HG03378 (cell line): ENCODE results near the gene OR1F1.

Experiments used
- ATAC-seq: cut with Tn5 transposase; IDR thresholded peaks from one replicate; pipeline ENCODE4 v1.9.1; 2021; ENCODE audit warnings: mild to moderate bottlenecking, moderate library complexity; ENCODE audit not compliant: unreplicated experiment

The OR1F1 gene

DNA sequence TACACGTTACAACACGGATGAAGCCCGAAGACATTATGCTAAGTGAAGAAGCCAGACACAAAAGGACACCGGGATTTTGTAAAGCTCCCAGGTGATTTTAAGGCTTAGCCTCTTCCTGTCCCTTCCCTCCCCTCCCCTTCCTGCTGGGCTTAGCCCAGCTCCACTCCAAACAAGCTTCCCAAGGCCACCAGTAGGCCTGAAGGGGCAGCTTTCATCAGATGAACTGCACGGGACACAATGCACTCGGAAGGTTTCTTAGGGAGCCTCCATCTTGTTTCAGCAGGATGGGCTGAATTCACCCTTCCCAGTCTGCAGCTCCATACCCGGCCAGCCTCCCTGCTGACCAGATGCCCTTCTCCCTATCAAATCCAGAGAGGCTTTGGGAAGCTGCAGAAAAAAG lies 58.0 kb downstream of the OR1F1 start:
- ATAC-seq = no peak

DNA sequence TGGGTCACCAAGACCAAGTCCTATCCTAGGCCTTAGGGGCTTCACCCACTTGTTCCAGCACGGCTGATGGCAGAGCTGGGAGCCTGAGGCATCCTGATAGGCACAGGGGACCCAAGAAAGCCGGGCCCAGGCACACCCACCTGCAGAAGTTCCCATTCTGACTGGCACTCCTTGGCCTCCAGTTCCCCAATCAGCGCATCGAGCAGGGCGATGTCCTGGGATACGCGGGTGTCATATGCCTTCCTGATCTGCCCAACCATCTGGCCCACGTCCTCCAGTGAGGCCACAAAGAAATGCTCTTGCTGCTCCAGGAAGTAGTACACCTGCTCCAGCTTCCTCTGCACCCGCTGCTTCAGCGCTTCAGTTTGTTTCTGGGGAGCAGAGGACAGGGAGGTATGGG lies 58.9 kb downstream of the OR1F1 start:
- no peak for ATAC-seq

DNA sequence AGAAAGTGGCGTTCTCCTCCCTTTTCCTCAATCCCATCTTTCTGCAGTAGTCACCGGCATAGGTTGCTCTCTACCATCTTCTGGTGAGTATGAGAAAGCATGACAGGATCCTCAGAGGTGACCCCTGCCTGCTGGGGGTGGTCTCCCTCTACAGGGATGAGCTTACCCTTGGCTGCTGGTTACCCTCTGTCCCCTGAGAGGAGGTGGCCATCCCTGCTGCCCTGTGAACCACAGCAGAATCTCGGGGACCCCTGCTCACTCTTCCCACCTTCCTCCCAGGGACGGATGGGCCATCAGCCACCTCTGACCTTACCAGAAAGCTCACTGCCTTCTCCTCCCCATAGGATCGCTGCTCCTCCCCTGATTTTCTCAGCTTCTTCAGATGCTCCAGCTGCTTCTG lies 60.6 kb downstream of the OR1F1 start:
- ATAC-seq = no peak

DNA sequence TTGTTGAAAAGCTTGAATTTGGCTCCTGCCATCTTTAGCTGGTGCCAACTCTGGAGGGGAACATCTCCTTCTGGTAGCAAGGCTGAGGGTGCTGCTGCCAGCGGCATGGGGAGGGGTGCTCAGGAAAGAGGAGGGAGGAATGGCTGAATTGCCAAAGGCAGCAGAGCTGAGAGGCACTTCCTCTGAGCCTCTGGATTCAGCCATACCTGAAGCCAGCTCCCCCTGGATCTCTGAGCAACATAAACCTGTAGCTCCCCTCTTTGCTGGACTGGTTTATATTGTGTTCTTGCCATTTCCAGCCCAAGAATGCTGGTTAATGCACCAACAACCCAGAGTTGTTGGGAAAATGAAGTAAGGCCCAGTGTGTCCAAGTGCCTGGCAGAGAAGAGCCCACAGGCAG lies 61.0 kb downstream of the OR1F1 start:
- no peak for ATAC-seq

DNA sequence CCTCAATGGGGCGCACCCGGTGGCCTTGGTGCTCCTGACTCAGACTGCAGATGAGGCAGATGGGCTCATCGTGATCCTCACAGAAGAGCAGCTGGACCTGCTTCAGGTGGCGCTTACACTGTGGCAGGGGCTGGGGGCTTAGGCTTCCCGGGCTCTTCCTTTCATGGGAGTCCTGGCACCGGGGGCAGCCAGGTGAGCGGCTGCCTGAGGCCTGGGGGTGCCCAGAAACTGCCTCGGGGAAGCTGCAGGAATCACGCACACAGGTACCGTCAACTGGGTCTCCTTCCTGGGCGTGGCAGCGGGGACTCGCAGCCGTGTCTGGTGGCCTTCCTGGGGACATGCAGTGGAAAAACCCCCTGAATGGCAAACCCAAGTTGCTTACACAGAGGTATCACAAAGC lies 61.4 kb downstream of the OR1F1 start:
- ATAC-seq = no peak

DNA sequence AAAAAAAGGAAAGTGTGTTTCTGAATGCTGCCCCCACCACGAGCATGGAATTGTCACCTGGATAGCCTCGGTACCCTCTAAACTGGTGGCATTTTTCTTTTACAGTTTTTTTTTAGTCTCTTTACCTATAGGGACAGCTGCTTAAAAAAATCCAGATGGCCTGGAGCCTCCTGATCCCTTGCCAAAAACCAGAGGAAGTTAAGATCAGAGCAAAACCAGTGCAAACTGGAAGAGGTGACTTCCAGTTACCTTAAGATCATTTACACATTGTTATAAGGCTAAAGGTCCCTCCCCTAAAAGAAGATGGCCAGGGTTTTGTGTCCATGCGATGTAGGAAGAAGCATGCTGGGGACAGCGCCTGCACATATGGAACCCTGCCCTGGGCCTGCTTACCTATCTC lies 65.0 kb downstream of the OR1F1 start:
- ATAC-seq = no peak

DNA sequence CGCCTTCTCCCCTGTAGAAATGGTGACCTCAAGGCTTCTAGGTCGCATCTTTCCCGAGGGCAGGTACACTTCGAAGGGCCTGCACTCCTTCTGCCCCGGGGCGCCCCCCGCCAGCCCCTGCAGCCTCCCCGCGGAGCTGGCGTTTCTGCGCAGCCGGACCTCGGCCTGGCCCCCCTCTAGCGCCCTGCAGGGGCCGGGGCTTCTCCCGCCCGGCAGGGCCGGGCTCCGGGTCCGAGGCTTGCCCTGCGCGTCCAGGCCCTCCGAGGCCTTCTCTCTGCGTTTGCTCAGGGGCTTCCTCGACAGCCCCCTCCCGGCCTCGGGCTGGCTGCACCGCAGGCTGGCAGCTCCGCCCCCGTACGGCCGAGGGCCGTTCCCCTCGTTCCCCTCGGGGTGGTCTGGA lies 66.3 kb downstream of the OR1F1 start:
- ATAC-seq = no peak
